Stimulated activated effector memory CD8-positive, alpha-beta T cell treated with anti-CD3 and anti-CD28 coated beads, Interleukin-12 subunit alpha, Interleukin-12 subunit beta, amount 100 ng/mL, for 72 hours (primary cell): Measurements from ENCODE around the gene MAP1LC3A.
"Not testable (repeated sequence)": the region's sequence is repeated elsewhere in the genome, so short reads cannot be mapped to it uniquely, and the experiment has no call there.

Experiments used
- ATAC-seq: fragments of 150-1000 bp; cut with Tn5 transposase; 2 replicates; pipeline ENCODE4 v1.10.0; 2021
- DNase-seq, 2 donors: peaks; one replicate each; pipeline ENCODE4 v3.0.0; 2021 to 2022; ENCODE audit warnings: low spot score in 2 of 2
- H3K27ac Mint-ChIP-seq: one replicate; pipeline ENCODE4 v1.8.0; 2022; ENCODE audit warnings: mild to moderate bottlenecking, mixed read lengths
- H3K36me3 Mint-ChIP-seq: one replicate; pipeline ENCODE4 v1.8.0; 2022; ENCODE audit warnings: mild to moderate bottlenecking, mixed read lengths
- H3K4me1 Mint-ChIP-seq: one replicate; pipeline ENCODE4 v1.8.0; 2022; ENCODE audit warnings: mixed read lengths
- H3K4me3 Mint-ChIP-seq: one replicate; pipeline ENCODE4 v1.8.0; 2022; ENCODE audit warnings: mild to moderate bottlenecking, mixed read lengths
- H3K9me3 Mint-ChIP-seq: one replicate; pipeline ENCODE4 v1.8.0; 2022; ENCODE audit warnings: mixed read lengths

The MAP1LC3A gene

DNA sequence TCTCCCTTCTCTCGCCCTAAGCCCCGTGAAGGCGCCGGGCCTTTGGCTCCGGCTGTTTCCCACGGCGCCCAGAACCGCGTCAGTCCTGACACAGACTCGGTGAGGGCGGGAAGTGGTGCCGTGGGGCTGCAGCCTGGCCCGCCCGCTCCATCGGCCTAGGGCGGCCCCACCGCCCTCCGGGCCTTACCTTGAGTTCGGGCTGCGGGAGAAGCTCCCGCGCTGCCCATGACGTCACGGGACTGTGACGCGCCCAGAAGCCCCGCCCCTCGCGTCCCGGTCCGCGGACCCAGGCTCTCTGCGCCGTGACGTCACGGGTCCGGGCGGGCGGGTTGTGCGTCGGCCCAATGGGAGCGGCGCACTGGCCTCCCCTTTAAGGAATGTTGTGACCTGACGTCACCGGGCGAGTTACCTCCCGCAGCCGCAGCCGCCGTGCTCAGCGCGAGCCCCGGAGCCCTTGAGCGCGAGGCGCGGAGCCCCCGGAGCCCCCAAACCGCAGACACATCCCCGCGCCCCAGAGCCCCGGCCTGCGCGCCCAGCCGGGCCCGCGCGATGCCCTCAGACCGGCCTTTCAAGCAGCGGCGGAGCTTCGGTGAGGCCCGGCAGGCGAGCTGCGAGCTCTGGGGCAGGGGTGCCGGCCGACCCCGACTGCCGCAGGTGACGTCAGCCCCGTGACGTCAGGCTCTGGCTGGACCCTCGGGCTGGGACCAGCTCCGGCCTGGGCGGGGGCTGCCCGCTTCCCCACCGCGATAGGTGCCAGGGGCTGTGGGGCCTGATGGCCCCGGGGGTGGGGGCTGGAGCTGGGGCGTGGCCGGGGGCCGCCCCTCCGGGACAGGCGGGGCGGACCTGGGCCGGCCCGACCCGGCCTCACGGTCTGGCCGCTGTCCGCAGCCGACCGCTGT is at the start of gene MAP1LC3A:
Gene MAP1LC3A (plus strand): TSS at position 399 of the 899 bp plus-strand sequence. CDS start 151 bp downstream, at position 550.
- peaks cover 13% of the 10 kb centered on the region for H3K4me1 Mint-ChIP-seq
- peak within 1 kb of the TSS; percentile 87 for H3K4me3 Mint-ChIP-seq
- peak; percentile 89 for ATAC-seq

DNA sequence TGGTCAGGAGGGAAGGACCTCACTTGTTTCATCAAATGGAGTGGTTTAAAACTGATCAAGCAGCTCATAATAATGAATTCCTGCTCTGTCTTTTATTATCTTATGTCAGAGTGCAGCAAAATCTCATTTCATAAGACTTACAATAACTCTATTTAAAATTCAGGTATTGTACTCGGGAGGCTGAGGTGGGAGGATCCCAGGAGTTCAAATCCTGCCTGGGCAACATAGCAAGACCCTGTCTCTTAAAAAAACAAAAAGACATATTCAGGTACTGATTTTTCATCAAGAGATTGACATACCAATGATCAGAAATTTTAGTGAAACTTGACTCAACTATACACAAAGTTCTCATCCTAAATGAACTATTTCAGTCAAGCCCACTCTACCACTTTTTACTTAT is 47.9 kb upstream of the MAP1LC3A start:
- no peak overlapping the region for H3K4me3 Mint-ChIP-seq
- H3K36me3 Mint-ChIP-seq, result peaks cover 57% of the 10 kb centered on the region
- ATAC-seq, result no peak
- peaks cover 21% of the 10 kb centered on the region for H3K4me1 Mint-ChIP-seq
- no peaks in the 10 kb centered on the region for H3K9me3 Mint-ChIP-seq
- no peak for DNase-seq
- no peak overlapping the region for H3K27ac Mint-ChIP-seq

More for the DNA sequence above, at the start of gene MAP1LC3A:
- no peaks in the 10 kb centered on the region for H3K9me3 Mint-ChIP-seq
- peak within 1 kb of the TSS; percentile 95 for H3K27ac Mint-ChIP-seq
- DNase-seq, result peak; percentile 93 to 95
- peaks cover 7% of the 10 kb centered on the region for H3K36me3 Mint-ChIP-seq

DNA sequence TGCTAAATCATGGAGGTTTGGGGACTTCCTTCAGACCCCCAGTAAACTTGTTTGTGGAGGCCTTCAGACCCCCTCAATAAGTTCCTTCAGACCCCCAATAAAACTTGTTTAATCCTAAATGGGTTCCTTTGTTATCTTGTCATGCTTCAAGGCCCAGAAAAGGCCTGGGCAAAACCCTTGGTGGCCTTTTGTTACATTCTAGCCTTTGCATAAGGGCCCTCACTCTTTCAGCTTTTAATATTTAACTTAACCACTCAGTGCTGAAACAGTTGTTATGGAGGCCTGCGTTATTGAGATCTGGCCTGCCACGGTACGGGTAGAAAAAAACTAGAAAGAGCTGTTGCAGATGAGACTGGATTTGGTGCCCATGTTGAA is 46.6 kb upstream of the MAP1LC3A start:
- no peaks in the 10 kb centered on the region for H3K9me3 Mint-ChIP-seq
- DNase-seq (no peak), ATAC-seq (no peak)
- no peak overlapping the region for H3K4me3 Mint-ChIP-seq
- peak overlapping the region; percentile 44 for H3K27ac Mint-ChIP-seq
- H3K36me3 Mint-ChIP-seq, result peaks cover 57% of the 10 kb centered on the region
- peaks cover 29% of the 10 kb centered on the region for H3K4me1 Mint-ChIP-seq

DNA sequence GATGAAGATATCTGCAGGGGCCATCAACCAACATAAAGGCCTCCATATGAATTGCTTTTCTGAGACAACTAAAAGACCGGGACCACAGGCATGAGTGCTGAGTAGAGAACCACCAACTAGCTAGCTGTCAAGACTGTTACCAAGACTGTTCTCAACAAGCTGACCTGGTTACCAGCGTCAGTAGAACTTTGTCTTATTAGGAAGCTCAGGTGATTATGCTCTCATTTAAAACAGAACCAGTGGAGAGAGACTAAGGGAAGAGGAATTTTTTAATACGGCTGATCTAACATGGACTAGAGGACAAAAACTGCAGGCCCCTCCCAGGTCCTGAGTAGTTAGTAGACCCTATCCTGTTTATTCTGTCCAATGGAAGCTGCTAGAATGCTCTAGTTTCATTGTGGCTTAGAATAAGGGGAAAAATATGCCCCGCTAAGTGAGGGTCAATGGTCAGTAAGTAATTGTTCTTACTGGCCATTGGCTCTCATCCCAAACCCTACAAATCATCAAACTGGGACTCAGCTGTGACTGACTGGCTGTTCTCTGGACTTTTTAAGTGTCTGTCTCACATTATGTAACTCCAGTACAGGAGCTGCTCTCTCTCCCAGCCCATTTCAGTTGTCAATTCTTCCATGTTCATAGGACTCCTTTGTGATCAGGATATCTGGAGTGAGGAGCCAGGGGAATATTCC is 46.1 kb upstream of the MAP1LC3A start:
- Mint-ChIP-seq H3K27ac (peak overlapping the region; percentile 44), H3K9me3 (no peaks in the 10 kb centered on the region), H3K36me3 (peaks cover 56% of the 10 kb centered on the region), H3K4me3 (no peak overlapping the region), H3K4me1 (peaks cover 29% of the 10 kb centered on the region)
- DNase-seq (no peak), ATAC-seq (no peak)

DNA sequence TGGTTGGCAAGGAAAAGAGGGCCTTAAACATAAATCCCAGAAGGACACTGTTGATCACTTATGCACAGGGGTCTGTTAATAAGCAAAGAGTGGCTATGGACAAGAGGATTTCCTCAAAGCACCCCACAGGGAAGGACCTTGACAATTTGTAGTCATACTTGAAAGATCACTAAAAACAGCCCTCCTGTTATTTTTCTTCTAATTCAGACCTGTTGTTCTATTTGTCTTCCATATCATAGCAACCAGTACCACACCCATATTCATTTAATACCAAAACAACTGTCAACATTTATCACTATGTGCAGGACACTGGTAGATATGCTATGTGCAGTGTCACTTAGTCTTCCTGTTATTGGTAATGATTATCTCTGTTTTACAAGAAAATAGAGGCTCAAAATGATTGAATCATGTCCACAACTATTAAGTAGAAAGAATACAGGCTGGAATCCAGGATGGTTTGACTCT is 45.5 kb upstream of the MAP1LC3A start:
- ATAC-seq, result no peak
- no peaks in the 10 kb centered on the region for H3K9me3 Mint-ChIP-seq
- peak overlapping the region; percentile 44 for H3K27ac Mint-ChIP-seq
- no peak overlapping the region for H3K4me3 Mint-ChIP-seq
- peaks cover 33% of the 10 kb centered on the region for H3K4me1 Mint-ChIP-seq
- H3K36me3 Mint-ChIP-seq, result peaks cover 50% of the 10 kb centered on the region
- DNase-seq, result no peak

DNA sequence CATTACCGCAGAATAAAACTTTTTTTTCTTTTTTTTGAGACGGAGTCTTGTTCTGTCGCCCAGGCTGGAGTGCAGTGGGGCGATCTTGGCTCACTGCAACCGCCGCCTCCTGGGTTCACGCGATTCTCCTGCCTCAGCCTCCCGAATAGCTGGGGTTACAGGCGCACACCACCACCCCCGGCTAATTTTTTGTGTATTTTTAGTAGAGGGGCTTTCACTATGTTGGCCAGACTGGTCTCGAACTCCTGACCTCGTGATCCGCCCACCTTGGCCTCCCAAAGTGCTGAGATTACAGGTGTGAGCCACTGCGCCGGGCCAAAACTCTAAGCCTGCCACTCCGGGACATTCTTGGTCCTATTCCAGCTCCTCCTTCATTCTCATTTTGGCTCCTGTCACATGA is 44.5 kb upstream of the MAP1LC3A start:
- H3K27ac Mint-ChIP-seq, DNase-seq, H3K4me3 Mint-ChIP-seq, H3K9me3 Mint-ChIP-seq, ATAC-seq: not testable (repeated sequence)
- peaks cover 40% of the 10 kb centered on the region for H3K4me1 Mint-ChIP-seq
- peaks cover 49% of the 10 kb centered on the region for H3K36me3 Mint-ChIP-seq

DNA sequence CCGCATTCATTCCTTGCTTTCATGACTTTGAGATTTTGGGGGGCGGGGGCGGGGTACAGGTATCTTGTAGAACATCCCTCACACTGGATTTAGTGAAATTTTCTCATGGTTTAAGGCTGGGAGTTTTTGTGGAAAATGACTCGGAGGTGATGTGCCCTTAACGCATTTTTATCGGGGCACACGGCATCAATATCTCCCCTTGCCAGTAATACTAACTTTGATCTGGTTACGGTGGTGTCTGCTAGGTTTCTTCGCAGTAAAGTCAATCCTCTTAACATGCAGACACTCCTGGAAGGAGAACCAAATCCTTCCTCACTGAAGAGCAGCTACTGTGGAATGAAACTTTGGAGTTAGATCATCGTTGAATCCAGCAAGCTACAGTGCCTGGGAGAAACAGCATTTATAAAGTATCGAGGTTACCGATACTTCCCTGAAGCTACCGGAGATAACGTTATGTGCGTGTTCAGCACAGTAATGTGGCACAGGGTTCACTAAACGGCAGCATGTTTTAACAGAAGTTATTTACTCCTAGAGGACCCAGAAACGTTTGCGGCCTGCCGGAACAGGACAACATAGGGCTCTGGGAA is 43.5 kb upstream of the MAP1LC3A start:
- ATAC-seq (peak; percentile 9), DNase-seq (no peak)
- H3K4me1 Mint-ChIP-seq, result peaks cover 40% of the 10 kb centered on the region
- H3K9me3 Mint-ChIP-seq, result no peaks in the 10 kb centered on the region
- peak overlapping the region; percentile 97 for H3K4me3 Mint-ChIP-seq
- peak overlapping the region; percentile 98 for H3K27ac Mint-ChIP-seq
- peaks cover 54% of the 10 kb centered on the region for H3K36me3 Mint-ChIP-seq

DNA sequence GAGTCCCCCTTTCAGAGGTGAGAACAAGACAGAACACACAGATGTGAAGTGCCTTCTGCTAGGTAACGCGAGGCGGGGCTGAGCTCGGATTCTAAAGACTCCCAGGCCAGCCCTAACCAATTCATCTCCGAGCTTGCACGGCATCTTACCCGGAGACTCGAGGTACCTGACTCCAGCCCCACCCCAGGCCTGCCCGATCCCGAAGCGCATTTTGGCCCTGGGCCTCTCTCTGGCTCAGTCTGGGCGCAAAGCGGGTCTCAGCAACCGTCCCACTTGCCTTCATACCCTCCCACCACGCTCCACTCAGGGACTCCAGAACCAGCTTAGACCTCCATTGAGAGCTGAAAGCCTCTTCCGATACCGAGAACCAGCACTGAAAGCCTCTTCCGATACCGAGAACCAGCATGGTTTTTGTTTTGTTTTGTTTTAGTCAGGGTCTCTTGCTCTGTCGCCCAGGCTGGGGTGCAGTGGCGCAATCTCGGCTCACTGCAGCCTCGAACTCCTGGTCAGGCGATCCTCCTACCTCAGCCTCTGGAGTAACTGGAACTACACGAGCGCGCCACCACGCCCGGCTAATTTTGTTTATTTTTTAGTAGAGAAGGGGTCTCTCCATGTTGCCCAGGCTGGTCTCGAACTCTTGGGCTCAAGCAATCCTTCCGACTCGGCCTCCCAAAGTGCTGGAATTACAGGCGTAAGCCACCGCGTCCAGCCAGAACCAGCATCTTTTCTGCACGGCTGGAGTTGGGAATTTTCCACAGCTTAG is 42.9 kb upstream of the MAP1LC3A start:
- peaks cover 40% of the 10 kb centered on the region for H3K4me1 Mint-ChIP-seq
- peak; percentile 76 for ATAC-seq
- H3K4me3 Mint-ChIP-seq, result peak overlapping the region; percentile 97
- H3K27ac Mint-ChIP-seq, result peak overlapping the region; percentile 98
- no peaks in the 10 kb centered on the region for H3K9me3 Mint-ChIP-seq
- H3K36me3 Mint-ChIP-seq, result peaks cover 54% of the 10 kb centered on the region
- peak; percentile 50 to 82 for DNase-seq

DNA sequence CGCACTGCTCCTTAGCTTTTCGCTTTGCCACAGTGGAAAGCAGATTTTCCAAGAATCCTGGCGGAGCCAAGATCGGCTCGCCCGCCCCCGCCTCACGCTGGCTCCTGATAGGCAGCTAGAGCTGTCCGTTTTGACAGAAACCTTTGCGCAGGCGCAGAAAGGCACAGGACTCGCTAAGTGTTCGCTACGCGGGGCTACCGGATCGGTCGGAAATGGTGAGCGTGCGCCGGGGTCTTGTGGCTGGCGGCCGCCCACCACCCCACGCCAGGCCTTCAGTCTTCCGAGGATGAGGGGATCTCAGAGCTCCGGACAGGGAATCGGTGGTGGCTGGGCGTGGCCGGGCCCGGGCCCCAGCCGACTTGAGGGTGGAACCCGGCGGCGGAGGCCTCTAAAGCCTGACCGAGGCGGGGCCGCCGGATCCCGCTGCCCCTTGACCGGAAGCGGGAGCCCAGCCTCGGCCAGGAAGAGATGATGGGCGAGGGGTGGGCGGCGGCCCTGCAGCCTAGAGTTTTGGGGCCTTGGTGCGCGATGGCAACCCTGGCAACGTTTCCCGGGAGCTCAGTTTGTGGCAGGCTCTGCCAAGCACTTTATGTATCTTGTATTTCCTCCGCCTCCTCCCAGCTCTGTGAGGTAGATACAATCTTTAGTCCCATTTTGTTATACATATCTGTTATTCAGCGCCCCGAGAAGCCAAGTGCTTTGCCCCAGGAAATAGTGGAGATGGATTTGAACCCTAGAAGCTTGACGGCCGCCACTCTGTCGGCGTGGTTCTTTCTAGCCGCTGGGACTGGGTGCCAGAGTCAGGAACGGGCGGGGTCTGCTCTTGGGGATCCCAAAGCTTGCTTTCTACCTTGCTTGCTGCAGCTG is 42.0 kb upstream of the MAP1LC3A start, which contains the start of gene DYNLRB1:
Gene DYNLRB1 (plus strand): TSS at position 176 of the 867 bp plus-strand sequence. CDS start 37 bp downstream, at position 213.
- peaks cover 53% of the 10 kb centered on the region for H3K36me3 Mint-ChIP-seq
- H3K27ac Mint-ChIP-seq, result peak within 1 kb of the TSS; percentile 98
- H3K4me1 Mint-ChIP-seq, result peaks cover 41% of the 10 kb centered on the region
- no peaks in the 10 kb centered on the region for H3K9me3 Mint-ChIP-seq
- DNase-seq (peak; percentile 96 to 99), ATAC-seq (peak; percentile 91)
- peak within 1 kb of the TSS; percentile 97 for H3K4me3 Mint-ChIP-seq

DNA sequence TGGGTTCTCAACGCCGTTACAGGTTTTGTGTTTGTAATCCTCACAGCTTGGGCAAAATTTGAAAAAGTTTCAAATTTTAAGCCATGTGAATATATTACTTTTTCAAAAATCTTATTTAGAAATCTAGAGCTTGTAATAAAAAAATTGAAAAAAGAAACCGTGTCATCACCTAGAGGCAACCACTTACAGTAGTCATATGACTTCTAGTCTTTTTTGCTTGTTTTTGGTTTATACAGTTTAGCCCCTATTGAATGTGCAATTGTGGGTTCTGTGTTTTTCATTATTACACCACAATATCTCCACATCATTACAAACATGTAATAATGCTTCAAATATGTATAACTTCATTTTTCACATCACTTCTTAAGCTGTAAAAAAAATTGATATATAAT is 41.4 kb upstream of the MAP1LC3A start:
- ATAC-seq, result peak; percentile 51
- Mint-ChIP-seq H3K36me3 (peaks cover 56% of the 10 kb centered on the region), H3K4me3 (peak overlapping the region; percentile 97), H3K4me1 (peaks cover 48% of the 10 kb centered on the region), H3K9me3 (no peaks in the 10 kb centered on the region), H3K27ac (peak overlapping the region; percentile 98)
- no peak for DNase-seq

DNA sequence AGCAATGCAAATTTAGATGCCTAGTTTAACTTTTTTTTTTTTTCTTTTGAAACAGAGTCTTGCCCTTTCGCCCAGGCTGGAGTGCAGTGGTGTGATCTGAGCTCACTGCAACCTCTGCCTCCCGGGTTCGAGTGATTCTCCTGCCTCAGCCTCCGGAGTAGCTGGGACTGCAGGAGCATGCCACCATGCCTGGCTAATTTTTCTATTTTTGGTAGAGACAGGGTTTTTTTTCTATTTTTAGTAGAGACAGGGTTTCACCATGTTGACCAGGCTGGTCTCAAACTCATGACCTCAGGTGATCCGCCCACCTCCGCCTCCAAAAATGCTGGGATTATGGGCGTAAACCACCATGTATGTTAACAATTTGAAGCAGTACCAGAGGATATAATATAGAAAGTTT is 39.7 kb upstream of the MAP1LC3A start:
- not testable (repeated sequence) for H3K27ac Mint-ChIP-seq, H3K9me3 Mint-ChIP-seq, ATAC-seq
- Mint-ChIP-seq H3K4me1 (peaks cover 61% of the 10 kb centered on the region), H3K4me3 (peak overlapping the region; percentile 97), H3K36me3 (peaks cover 72% of the 10 kb centered on the region)
- peak in 1 of 2 donors; percentile 43 for DNase-seq

DNA sequence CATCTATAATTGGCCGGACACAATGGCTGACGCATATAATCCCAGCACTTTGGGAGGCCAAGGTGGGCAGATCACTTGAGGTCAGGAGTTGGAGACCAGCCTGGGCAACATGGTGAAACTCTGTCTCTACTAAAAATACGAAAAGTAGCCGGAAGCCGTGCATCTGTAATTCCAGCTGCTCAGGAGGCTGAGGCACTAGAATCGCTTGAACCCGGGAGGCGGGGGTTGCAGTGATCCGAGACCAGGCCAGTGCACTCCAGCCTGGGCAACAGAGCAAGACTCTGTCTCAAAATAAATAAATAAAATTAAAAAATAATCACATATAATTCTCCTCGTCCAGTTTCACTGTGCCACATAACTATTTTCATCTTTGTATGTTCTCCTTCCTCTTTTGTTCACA is 38.7 kb upstream of the MAP1LC3A start:
- not testable (repeated sequence) for ATAC-seq, H3K9me3 Mint-ChIP-seq, H3K4me3 Mint-ChIP-seq, H3K27ac Mint-ChIP-seq, DNase-seq
- peaks cover 51% of the 10 kb centered on the region for H3K4me1 Mint-ChIP-seq
- peaks cover 80% of the 10 kb centered on the region for H3K36me3 Mint-ChIP-seq

DNA sequence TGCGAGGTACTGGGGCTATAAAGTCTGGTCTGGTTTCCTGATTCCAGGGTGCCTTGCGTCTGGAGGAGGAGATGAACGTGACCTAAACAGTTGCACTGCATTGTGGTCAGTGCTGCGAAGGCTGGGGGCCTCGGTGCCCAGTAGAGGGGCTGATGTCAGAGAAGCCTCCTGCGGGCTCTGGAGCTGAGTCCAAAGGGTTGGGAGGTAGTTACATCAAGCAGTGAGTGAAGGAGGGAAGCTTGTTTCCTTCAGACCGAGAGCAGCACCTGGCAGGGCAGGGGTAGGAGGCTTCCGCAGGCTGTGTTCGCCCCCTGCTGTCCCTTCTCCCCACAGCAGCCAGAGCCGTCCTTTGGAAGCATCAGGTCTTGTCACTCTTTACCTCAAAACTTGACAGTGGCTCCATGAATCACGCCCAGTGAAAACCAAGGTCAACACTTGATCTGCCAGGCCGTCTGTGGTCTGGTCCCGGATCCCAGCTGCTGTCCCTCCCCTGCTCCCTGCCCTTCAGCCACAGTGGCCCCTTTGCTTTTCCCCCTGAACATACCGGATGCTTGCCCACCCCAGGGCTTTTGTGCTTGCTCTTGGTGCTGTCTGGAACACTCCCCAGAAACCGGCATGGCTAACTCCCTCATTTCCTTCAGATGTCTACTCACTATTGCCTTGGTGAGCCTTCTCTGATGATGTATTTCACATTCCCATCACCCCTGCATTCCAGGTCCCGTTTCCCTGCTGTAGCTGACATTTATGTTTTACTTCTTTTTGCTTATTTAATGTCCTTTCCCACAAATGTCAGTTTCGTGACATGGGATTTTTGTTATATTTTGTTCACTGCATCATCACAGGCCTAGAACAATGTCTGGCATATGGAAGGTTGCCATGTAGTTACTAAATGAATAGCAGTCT is 35.3 kb upstream of the MAP1LC3A start:
- no peak overlapping the region for H3K4me3 Mint-ChIP-seq
- peak overlapping the region; percentile 69 for H3K27ac Mint-ChIP-seq
- peaks cover 37% of the 10 kb centered on the region for H3K4me1 Mint-ChIP-seq
- H3K36me3 Mint-ChIP-seq, result peaks cover 92% of the 10 kb centered on the region
- peak in 1 of 2 donors; percentile 69 for DNase-seq
- ATAC-seq, result peak; percentile 77
- no peaks in the 10 kb centered on the region for H3K9me3 Mint-ChIP-seq
